Right cardiac atrium (tissue), 5 donors: ENCODE data around the gene SLC6A6. TPM values are rescaled to one million over a fixed set of nuclear protein-coding genes. Genes with fewer than 3 reads are reported as not detected.
A peak's percentile ranks its signal among the peaks of the same experiment; 100 is the strongest.
"Not testable (repeated sequence)": the region's sequence is repeated elsewhere in the genome, so short reads cannot be mapped to it uniquely, and the experiment has no call there.

ENCODE experiments used
- ATAC-seq, 2 donors: fragments of 200-7000 bp; cut with Tn5 transposase; one replicate each; pipeline versions ENCODE4 v1.8.0 to v1.9.1; 2020; ENCODE audit warnings: moderate library complexity in 2 of 2, mild to moderate bottlenecking in 1 of 2
- DNase-seq, 3 donors: peaks; one replicate each; pipeline ENCODE4 v3.0.0-alpha.2; 2020
- H3K27ac ChIP-seq: one replicate; pipeline ENCODE4 v1.5.1; 2013; ENCODE audit warnings: mild to moderate bottlenecking, low read length, control low read depth, moderate library complexity
- H3K27me3 ChIP-seq: one replicate; pipeline ENCODE4 v1.6.1; 2013; ENCODE audit not compliant: control insufficient read depth, insufficient read depth
- H3K4me1 ChIP-seq: one replicate; pipeline ENCODE4 v1.6.1; 2013; ENCODE audit warnings: low read length; ENCODE audit not compliant: control insufficient read depth, insufficient read depth
- H3K4me3 ChIP-seq: one replicate; pipeline ENCODE4 v1.5.1; 2013; ENCODE audit warnings: low read length, control low read depth
- H3K9me3 ChIP-seq: one replicate; pipeline ENCODE4 v1.6.1; 2013; ENCODE audit warnings: low read length; ENCODE audit not compliant: control insufficient read depth
- WGBS: extraction: QIAGEN DNeasy Blood & Tissue Kit; methylation state at CpG from one replicate; pipeline ENCODE4 v1.1.7; 2013; 5-methylcytosine and 5-hydroxymethylcytosine counted together
- intact Hi-C, 4 donors: fragments of 100-400 bp; cut with DNase I; formaldehyde crosslinking; loops; one replicate each; pipeline versions ENCODE4 v1.11.0 to v1.14.0; 2022 to 2023
- polyA plus RNA-seq: library from polyadenylated mRNA; stranded (reverse); fragments of 200-250 nt; gene quantifications from one replicate; pipeline ENCODE4 v1.2.3, GENCODE V29; 2013
- total RNA-seq, 4 donors: library from RNA; stranded (reverse); fragmentation: NEBNext Ultra II Directional; extraction: Animal tissue kit (Norgen Biotek cat#: 25700); gene quantifications; one replicate each; pipeline ENCODE4 v1.2.1, GENCODE V29; 2021
- donor health status: healthy with polysubstance abuse.
- donor health status: DM: no; HTN: yes; CAD: no.
- donor health status: DM: no; HTN: no; CAD: no.
- donor health status: DM: no; HTN: yes; CAD: no; lungs with severe emphysema.
- donor health status: DM: yes; HTN: yes; CAD: no.

The SLC6A6 gene
- total and polyA plus RNA-seq, 5 donors = 21.3 to 106 (median 31.6) TPM

DNA sequence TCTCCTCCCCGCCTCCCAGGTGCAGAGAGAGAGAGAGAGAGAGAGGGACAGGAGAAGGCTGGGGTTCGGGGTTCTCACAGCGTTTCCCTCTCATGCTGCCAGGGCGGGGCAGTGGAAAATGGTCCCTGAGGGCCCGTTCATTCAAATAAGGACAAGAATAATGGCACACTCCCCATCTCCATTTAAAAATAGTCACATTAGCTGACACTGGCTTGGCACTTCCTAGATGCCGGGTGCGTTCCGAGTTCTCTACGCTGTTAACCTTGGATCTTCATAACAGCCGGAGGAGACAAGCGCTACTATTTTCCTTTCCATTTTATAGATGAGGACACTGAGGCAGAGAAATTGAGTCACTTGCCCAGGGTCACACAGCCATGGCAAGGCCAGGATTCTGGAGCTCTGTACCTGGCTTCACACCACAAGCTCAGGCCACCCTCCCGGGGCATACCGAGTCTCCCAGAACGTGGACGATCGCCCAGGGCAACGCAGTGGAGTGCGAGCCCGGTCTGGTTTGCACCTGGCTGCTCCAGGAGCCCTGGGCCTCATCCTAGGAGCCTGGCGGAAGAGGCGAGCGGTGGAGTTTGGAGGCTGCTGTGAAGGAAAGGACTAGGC is 608 bp upstream of the SLC6A6 start:
- DNase-seq = peak in 1 of 3 donors; percentile 44
- intact Hi-C loops = loop anchor here in 3 of 4 donors (10.0 kb wide), 2 partner anchors 53 to 63 kb away; no protein-coding TSS in a partner anchor
- Histone ChIP-seq H3K4me3 (peak overlapping the region; percentile 78), H3K9me3 (no peaks in the 10 kb centered on the region), H3K4me1 (peaks cover 11% of the 10 kb centered on the region), H3K27ac (peak overlapping the region; percentile 91), H3K27me3 (no peaks in the 10 kb centered on the region)
- WGBS = 39% methylated on average over 22 of the region's 22 CpGs
- peak; percentile 0 to 4 for ATAC-seq

DNA sequence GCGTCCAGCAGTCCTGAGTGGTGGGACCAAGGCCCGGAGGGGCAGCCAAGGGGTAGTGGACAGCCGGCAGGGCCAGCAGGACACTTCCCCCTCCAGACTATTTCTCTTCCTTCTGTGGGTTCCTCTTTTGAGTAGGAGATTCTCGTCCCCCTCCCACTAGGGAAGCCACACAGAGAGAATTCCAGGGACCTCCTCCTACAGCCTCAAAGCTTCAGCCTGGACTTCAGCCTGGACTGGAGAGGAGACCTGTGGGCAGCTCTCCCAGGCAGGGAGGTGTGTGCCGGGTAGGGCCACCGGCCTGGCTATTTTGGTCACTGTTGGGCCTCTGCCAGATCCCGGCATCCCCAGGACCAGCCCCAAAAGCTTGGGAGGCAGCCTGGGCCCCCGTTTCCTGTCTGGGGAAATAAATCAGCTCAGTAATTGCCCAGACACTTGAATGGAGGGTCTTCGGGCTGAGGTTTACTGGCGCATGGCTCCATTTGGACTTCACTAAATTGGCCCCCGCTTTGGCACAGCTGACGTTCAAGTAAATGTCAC is 1.3 kb downstream of the SLC6A6 start:
- Histone ChIP-seq H3K4me1 (peaks cover 11% of the 10 kb centered on the region), H3K27me3 (no peaks in the 10 kb centered on the region), H3K4me3 (peak overlapping the region; percentile 78), H3K27ac (peak overlapping the region; percentile 95), H3K9me3 (no peaks in the 10 kb centered on the region)
- WGBS = 5% methylated on average over 12 of the region's 12 CpGs
- peak; percentile 67 to 86 (median 84) for DNase-seq
- peak; percentile 31 to 54 for ATAC-seq
- intact Hi-C loops = loop anchor here in 3 of 4 donors (10.0 kb wide), 2 partner anchors 51 to 61 kb away; no protein-coding TSS in a partner anchor

DNA sequence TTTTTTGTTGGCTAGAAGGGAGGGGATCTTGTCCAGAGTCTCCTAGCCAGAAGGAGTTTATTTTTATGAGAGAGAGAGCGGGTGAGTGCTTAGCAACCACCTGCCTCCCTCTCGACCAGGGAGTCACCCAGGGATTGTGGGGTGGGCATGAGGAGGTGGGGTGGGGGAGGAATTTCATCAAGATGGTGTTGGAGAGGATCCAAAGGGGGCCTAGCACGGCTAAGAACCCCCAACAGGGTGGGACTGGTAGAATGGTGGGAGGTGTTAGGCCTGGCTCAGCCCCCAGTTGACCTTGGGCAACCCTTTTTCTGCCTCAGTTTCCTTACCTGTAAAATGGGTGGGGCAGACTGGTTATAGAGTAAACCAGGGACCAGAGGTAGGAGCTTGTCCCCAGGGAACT is 1.8 kb downstream of the SLC6A6 start:
- DNase-seq (peak in 1 of 3 donors; percentile 36), ATAC-seq (no peak)
- H3K4me3 ChIP-seq = peak overlapping the region; percentile 78
- H3K9me3 ChIP-seq = no peaks in the 10 kb centered on the region
- H3K27me3 ChIP-seq = no peaks in the 10 kb centered on the region
- 9% methylated on average over 3 of the region's 3 CpGs for WGBS
- peaks cover 11% of the 10 kb centered on the region for H3K4me1 ChIP-seq
- intact Hi-C loops = loop anchor here in 3 of 4 donors (10.0 kb wide), 2 partner anchors 51 to 61 kb away; no protein-coding TSS in a partner anchor
- peak overlapping the region; percentile 5 for H3K27ac ChIP-seq

DNA sequence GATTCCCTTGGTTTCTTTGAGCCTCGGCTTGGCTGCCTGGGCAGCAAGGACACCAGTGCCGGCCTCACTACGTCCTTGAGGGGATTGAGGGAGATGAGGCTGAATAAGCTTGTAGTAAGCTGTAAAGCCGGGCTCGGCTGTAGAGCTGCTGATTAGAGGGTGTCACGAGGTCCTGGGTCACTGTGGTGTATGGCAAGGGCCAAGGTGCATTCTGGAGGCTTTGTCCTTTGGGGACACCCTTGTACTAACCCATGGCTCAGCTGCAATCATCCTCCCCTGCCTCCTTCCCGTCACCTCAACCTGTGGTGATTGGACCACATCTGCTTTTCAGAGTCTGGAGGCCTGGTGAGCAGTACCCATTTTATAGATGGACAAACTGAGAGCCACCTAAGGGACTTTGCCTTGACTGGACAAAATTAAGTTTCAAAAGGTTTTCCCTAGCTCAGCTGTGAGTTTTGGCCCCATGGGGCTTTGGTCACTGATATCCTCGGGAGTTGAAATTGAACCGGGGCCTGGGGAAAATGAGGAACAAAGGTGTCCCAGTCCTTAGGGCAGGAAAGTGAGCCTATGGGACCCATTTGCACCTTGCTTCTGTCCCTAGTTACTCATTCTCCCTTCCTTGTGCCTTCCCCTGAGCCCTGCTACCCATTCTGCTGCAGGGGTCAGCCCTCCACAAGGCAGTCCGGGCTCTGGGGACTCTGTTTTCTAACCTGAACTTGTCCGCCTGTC is 2.4 kb downstream of the SLC6A6 start:
- Histone ChIP-seq H3K27ac (peak overlapping the region; percentile 5), H3K27me3 (no peaks in the 10 kb centered on the region), H3K9me3 (no peaks in the 10 kb centered on the region), H3K4me1 (peaks cover 11% of the 10 kb centered on the region), H3K4me3 (peak overlapping the region; percentile 78)
- WGBS = 60% methylated on average over 11 of the region's 11 CpGs
- DNase-seq = peak in 1 of 3 donors; percentile 30
- intact Hi-C loops = loop anchor here in 3 of 4 donors (10.0 kb wide), 2 partner anchors 50 to 60 kb away; no protein-coding TSS in a partner anchor
- ATAC-seq = no peak

DNA sequence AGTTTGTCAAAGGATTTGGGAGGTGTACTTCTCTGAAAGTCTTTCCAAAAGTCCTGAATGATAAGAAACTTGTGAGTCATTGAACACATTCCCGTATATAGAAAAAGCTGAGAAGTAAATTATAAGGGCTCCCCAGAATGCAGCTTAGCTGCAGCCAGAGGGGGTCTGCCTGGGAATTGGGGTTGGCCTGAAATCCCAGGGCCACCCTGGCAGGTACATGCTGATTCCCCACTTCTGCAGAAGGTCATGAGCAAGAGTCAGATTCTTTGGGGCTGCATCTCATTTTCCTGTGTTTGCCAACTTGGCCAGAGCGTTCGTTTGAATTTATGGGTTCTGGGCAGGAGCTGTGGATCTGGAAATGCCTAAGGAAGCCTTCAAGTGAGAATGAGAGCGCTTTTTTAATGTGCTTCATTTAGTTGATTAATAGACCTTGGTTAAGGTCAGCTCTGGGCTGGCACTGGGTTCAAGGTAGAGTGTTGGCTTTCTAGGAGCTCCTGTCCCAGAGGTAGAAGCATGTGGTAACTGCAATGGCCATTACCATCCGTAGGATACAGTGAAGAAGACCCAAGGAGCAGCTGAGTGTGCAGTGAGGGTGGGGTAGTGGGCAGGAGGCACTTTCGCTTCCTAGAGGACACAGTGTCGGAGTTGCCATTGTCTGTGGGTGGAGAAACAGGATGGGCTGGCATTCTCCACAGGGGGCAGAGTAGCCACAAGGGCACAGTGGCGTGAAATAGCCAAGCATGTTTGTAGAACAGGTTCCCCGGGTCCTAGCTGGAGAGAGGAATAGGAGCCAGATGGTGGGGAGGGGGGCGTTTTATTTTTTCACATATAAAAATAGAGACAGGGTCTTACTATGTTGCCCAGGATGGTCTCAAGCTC is 3.2 kb downstream of the SLC6A6 start:
- no peak for ATAC-seq
- Histone ChIP-seq H3K4me1 (peaks cover 13% of the 10 kb centered on the region), H3K4me3 (peak overlapping the region; percentile 78), H3K9me3 (no peaks in the 10 kb centered on the region), H3K27me3 (no peaks in the 10 kb centered on the region), H3K27ac (peak overlapping the region; percentile 35)
- 62% methylated on average over 10 of the region's 10 CpGs for WGBS
- peak in 1 of 3 donors; percentile 29 for DNase-seq
- intact Hi-C loops = loop anchor here in 3 of 4 donors (10.0 kb wide), 2 partner anchors 49 to 59 kb away; no protein-coding TSS in a partner anchor

DNA sequence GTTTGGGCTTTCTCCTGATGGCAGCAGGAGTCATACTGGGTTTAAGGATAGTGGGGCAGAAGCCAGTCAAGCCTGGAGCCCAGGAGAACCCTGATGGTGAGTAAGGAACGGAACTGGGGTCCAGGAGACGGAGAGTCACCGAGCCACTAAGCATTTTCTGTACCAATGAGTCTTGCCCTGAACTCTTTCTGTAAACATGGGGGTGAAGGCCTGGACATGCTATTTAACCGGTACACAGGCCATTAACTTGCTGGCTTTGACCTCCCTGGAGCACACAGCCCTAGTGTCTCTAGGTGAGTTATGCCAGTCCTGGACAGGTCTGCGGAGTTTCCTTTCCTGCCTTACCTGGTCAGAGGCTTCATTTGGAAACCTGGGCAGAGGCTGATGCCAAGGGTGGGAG is 3.9 kb downstream of the SLC6A6 start:
- intact Hi-C loops = loop anchor here in 3 of 4 donors (10.0 kb wide), 2 partner anchors 48 to 58 kb away; no protein-coding TSS in a partner anchor
- peaks cover 13% of the 10 kb centered on the region for H3K4me1 ChIP-seq
- H3K4me3 ChIP-seq = no peak overlapping the region
- no peaks in the 10 kb centered on the region for H3K27me3 ChIP-seq
- H3K9me3 ChIP-seq = no peaks in the 10 kb centered on the region
- DNase-seq (no peak), ATAC-seq (no peak)
- WGBS = 74% methylated on average over 5 of the region's 5 CpGs
- no peak overlapping the region for H3K27ac ChIP-seq

DNA sequence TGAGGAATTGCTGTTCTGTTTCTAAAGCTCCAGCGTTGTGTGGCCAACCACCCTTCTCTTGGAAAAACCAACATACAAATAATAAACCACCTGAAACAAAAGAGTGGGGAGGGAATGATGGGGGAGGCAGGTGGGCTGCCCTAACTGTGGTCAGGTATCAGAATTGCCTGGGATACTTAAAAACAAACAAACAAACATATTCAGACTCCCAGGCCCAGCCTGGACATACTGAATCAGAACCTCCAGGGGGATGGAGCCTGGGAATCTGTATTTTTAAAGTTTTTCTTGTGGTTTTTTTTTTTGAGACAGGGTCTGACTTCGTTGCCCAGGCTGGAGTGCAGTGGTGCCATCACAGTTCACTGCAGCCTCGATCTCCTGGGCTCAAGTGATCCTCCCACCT is 4.4 kb downstream of the SLC6A6 start:
- no peak overlapping the region for H3K27ac ChIP-seq
- intact Hi-C loops = loop anchor here in 3 of 4 donors (10.0 kb wide), 2 partner anchors 48 to 58 kb away; no protein-coding TSS in a partner anchor

DNA sequence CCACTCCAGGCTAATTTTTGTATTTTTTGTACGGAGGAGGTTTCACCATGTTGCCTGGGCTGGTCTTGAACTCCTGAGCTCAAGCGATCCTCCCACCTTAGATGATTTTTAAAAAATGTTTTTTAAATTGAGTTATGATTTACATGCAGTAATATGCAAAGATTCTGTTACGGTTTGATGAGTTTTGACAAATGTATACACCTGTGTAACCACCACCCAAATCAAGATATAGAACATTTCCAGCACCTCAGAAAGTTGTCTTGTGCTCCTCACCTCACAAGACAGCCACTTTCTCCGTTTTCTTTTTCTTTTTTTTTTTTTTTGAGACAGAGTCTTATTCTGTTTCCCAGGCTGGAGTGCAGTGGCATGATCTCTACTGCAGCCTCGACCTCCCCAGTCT is 4.8 kb downstream of the SLC6A6 start:
- DNase-seq (no peak), ATAC-seq (no peak)
- no peak overlapping the region for H3K27ac ChIP-seq
- H3K4me3 ChIP-seq = no peak overlapping the region
- no peaks in the 10 kb centered on the region for H3K27me3 ChIP-seq
- H3K9me3 ChIP-seq = no peaks in the 10 kb centered on the region
- H3K4me1 ChIP-seq = peaks cover 15% of the 10 kb centered on the region
- WGBS = 91% methylated on average over 5 of the region's 5 CpGs
- intact Hi-C loops = loop anchor here in 3 of 4 donors (10.0 kb wide), 2 partner anchors 48 to 58 kb away; no protein-coding TSS in a partner anchor

More for the DNA sequence above, 4.4 kb downstream of the SLC6A6 start:
- Histone ChIP-seq H3K27me3 (no peaks in the 10 kb centered on the region), H3K4me1 (peaks cover 15% of the 10 kb centered on the region), H3K4me3 (no peak overlapping the region), H3K9me3 (no peaks in the 10 kb centered on the region)
- 87% methylated on average over 3 of the region's 3 CpGs for WGBS
- DNase-seq (no peak), ATAC-seq (no peak)

DNA sequence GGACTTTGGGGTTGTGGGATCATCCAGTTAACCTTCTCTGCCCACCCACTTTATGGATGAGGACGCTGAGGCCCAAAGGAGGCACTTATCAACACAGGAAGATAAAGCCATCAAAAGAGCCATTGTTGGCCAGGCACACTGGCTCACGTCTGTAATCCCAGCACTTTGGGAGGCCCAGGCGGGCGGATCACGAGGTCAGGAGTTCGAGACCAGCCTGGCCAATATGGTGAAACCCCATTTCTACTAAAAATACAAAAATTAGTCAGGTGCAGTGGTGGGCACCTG is 7.3 kb downstream of the SLC6A6 start:
- H3K4me1 ChIP-seq = peaks cover 12% of the 10 kb centered on the region
- H3K9me3 ChIP-seq, H3K4me3 ChIP-seq, H3K27ac ChIP-seq, H3K27me3 ChIP-seq, ATAC-seq, DNase-seq: not testable (repeated sequence)
- 82% methylated on average over 6 of the region's 6 CpGs for WGBS
- intact Hi-C loops = loop anchor here in 3 of 4 donors (10.0 kb wide), 2 partner anchors 45 to 55 kb away; no protein-coding TSS in a partner anchor

DNA sequence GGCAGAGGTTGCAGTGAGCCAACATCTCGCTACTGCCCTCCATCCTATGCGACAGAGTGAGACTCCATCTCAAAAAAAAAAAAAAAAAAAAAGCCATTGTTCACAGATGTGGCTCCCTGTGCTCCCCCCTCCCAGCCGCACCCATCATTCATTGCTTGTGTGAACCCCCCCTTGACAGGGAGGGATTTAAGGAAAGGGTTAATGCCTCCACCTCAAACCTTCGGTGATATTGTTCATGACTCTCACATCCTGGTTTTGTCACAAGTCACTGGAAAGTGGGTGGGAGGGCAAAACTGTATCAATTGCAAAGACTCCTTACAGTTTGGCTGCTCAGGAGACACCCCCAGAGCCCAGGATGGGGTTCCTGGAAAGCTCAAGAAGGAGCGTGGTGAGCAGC is 7.7 kb downstream of the SLC6A6 start:
- Histone ChIP-seq H3K27ac (peak overlapping the region; percentile 61), H3K4me3 (no peak overlapping the region), H3K9me3 (no peaks in the 10 kb centered on the region), H3K27me3 (no peaks in the 10 kb centered on the region), H3K4me1 (peaks cover 12% of the 10 kb centered on the region)
- intact Hi-C loops = no loop called here
- DNase-seq = peak in 1 of 3 donors; percentile 16
- 78% methylated on average over 5 of the region's 5 CpGs for WGBS
- no peak for ATAC-seq
